ENCODE measurements around the gene XYLT2.

- no peak for TF ChIP-seq EP300 (IDR thresholded peaks at IDR 0.05; ENCODE audit: borderline replicate concordance)
- TF ChIP-seq REST (IDR thresholded peaks at IDR 0.05; ENCODE audit: low read depth), result no peak
- no peak for TF ChIP-seq RAD21 (IDR thresholded peaks at IDR 0.05; ENCODE audit: low read depth)
- no peak for TF ChIP-seq ZBTB7A (IDR thresholded peaks at IDR 0.05; ENCODE audit: low read depth)
- no peak for TF ChIP-seq USF1 (IDR thresholded peaks at IDR 0.05)
These were observed 26.4 kb downstream of the XYLT2 start for GRCh38 chr17:50372222-50372757.
